ENCODE data around the gene CRY2. TPM values are rescaled to one million over a fixed set of nuclear protein-coding genes. Genes with fewer than 3 reads are reported as not detected.

CRY2 gene
- total and polyA plus RNA-seq, 7 experiments from 2014 or later: 26.9 to 202 (median 66.0) TPM

DNA sequence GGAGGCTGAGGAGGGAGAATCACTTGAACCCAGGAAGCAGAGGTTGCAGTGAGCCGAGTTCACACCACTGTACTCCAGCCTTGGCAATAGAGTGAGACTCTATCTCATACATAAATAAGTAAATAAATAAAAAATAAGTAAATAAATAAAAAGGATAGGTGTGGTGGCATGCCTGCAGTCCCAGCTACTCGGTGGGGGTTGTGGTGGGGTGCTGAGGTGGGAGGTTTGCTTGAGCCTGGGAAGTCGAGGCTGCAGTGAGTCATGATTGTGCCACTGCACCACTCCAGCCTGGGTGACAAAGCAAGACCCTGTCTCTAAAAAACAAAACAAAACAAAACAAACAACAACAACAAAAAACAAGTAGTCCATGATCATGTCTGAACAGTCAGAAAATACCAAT lies 78.3 kb downstream of the CRY2 start:
- no peak for ATAC-seq
- H3K4me1 Mint-ChIP-seq: peaks cover 20 to 32% (median 29%) of the 10 kb centered on the region in 7 donors
- no peak overlapping the region for H3K27ac Mint-ChIP-seq
- peaks cover 0 to 4% (median 0%) of the 10 kb centered on the region in 5 donors for H3K36me3 Mint-ChIP-seq
- Histone ChIP-seq H3K27ac (ENCODE audit: low read depth, low read length) (no peak overlapping the region), H3K4me3 (ENCODE audit: low read length) (no peak overlapping the region), H3K27me3 (ENCODE audit: control insufficient read depth in 2 of 2, insufficient read depth in 2 of 2, low read length in 2 of 2) (no peaks in the 10 kb centered on the region), H3K9me3 (ENCODE audit: control insufficient read depth in 2 of 3, low read length in 3 of 3) (no peaks in the 10 kb centered on the region), H3K4me1 (ENCODE audit: control insufficient read depth in 2 of 2, insufficient read depth in 2 of 2, low read length in 2 of 2) (peaks cover 12 to 21% of the 10 kb centered on the region in 2 donors), H3K36me3 (ENCODE audit: control insufficient read depth in 2 of 3, insufficient read depth in 3 of 3, low read length in 3 of 3) (no peaks in the 10 kb centered on the region)
- POLR2A ChIA-PET: no interaction called here
- no peaks in the 10 kb centered on the region for H3K9me3 Mint-ChIP-seq
- CTCF ChIA-PET: no interaction called here
- H3K4me3 Mint-ChIP-seq: peak overlapping the region in 1 of 10 donors; percentile 20
- H3K27me3 Mint-ChIP-seq: peaks cover 0 to 29% (median 4%) of the 10 kb centered on the region in 5 donors
- intact Hi-C loops (cut with micrococcal nuclease): no loop called here
- no peak for DNase-seq

DNA sequence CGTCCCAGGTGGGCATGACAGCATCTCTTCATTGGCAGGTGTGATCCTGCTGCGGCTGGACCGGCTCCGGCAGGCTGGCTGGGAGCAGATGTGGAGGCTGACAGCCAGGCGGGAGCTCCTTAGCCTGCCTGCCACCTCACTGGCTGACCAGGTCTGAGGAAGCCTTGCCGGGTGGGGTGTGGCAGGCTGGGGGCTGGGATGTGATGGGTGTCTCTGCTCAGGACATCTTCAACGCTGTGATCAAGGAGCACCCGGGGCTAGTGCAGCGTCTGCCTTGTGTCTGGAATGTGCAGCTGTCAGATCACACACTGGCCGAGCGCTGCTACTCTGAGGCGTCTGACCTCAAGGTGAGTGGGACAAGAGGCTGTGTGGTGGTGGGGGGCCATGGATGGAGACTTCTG lies 78.7 kb downstream of the CRY2 start:
- Histone ChIP-seq H3K4me1 (ENCODE audit: control insufficient read depth in 2 of 2, insufficient read depth in 2 of 2, low read length in 2 of 2) (peaks cover 17 to 24% of the 10 kb centered on the region in 2 donors), H3K9me3 (ENCODE audit: control insufficient read depth in 2 of 3, low read length in 3 of 3) (no peaks in the 10 kb centered on the region), H3K4me3 (ENCODE audit: low read length) (no peak overlapping the region), H3K27me3 (ENCODE audit: control insufficient read depth in 2 of 2, insufficient read depth in 2 of 2, low read length in 2 of 2) (no peaks in the 10 kb centered on the region), H3K27ac (ENCODE audit: low read depth, low read length) (no peak overlapping the region), H3K36me3 (ENCODE audit: control insufficient read depth in 2 of 3, insufficient read depth in 3 of 3, low read length in 3 of 3) (no peaks in the 10 kb centered on the region)
- intact Hi-C loops (cut with micrococcal nuclease): no loop called here
- POLR2A ChIA-PET: interaction anchor here (1.2 kb wide), 1 partner anchor 8 kb away, joined by 4 read pairs; no protein-coding TSS in a partner anchor
- DNase-seq (no peak), ATAC-seq (no peak)
- Mint-ChIP-seq H3K27me3 (peaks cover 0 to 25% (median 4%) of the 10 kb centered on the region in 5 donors), H3K4me3 (peak overlapping the region in 1 of 10 donors; percentile 20), H3K9me3 (no peaks in the 10 kb centered on the region), H3K4me1 (peaks cover 24 to 36% (median 31%) of the 10 kb centered on the region in 7 donors), H3K36me3 (peaks cover 0 to 4% (median 0%) of the 10 kb centered on the region in 5 donors), H3K27ac (peak overlapping the region in 1 of 9 donors; percentile 28)
- CTCF ChIA-PET: no interaction called here

DNA sequence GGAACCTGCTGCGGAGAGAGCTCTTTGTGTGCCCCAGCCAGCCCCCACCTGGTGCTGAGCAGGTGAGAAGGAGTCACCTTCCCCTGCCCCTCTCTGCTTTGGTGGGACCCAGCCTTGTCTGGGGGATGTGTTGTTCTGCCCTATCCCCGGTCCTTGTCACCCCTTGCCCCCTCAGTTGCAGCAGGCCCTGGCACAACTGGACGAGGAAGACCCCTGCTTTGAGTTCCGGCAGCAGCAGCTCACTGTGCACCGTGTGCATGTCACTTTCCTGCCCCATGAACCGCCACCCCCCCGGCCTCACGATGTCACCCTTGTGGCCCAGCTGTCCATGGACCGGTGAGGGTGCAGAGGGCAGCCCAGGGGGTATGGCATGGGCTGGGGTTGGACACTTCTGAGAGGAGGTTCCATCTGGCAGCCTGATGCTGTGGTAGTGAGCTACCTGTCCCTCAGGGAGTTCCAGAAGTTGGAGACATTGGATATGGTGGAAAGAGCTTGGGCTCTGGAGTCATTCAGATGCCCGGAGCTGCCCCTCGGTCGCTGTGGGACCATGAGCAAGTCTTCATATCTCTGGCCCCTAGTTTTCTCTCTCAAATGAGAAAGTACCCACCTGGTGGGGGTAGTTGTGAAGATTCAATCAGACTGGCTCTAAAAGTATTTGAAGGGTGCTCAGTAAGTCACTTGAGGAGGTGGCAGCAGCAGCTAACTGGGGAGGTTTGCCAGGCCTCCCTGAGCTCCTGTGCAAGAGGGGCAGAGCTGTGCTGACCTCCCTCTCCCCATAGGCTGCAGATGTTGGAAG lies 79.5 kb downstream of the CRY2 start:
- no peaks in the 10 kb centered on the region for H3K9me3 Mint-ChIP-seq

DNA sequence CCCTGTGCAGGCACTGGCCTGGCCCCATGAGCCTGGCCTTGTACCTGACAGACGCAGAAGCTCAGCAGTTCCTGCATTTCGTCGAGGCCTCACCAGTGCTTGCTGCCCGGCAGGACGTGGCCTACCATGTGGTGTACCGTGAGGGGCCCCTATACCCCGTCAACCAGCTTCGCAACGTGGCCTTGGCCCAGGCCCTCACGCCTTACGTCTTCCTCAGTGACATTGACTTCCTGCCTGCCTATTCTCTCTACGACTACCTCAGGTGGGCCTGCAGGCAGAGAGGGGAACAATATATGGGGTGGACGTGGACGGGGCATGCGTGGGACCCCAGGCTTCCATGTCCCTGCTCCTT lies 80.0 kb downstream of the CRY2 start:
- Histone ChIP-seq H3K27ac (ENCODE audit: low read depth, low read length) (no peak overlapping the region), H3K9me3 (ENCODE audit: control insufficient read depth in 2 of 3, low read length in 3 of 3) (no peaks in the 10 kb centered on the region), H3K4me3 (ENCODE audit: low read length) (no peak overlapping the region), H3K36me3 (ENCODE audit: control insufficient read depth in 2 of 3, insufficient read depth in 3 of 3, low read length in 3 of 3) (peaks cover 0 to 8% (median 2%) of the 10 kb centered on the region in 3 experiments), H3K27me3 (ENCODE audit: control insufficient read depth in 2 of 2, insufficient read depth in 2 of 2, low read length in 2 of 2) (no peaks in the 10 kb centered on the region), H3K4me1 (ENCODE audit: control insufficient read depth in 2 of 2, insufficient read depth in 2 of 2, low read length in 2 of 2) (peaks cover 27 to 32% of the 10 kb centered on the region in 2 donors)
- Mint-ChIP-seq H3K27me3 (peaks cover 0 to 16% (median 0%) of the 10 kb centered on the region in 5 donors), H3K4me1 (peaks cover 28 to 41% (median 30%) of the 10 kb centered on the region in 7 donors), H3K36me3 (peaks cover 0 to 8% (median 0%) of the 10 kb centered on the region in 5 donors), H3K9me3 (no peaks in the 10 kb centered on the region), H3K27ac (peak overlapping the region in 2 of 9 donors; percentile 5 to 56), H3K4me3 (no peak overlapping the region)
- POLR2A ChIA-PET: interaction anchor here (1.2 kb wide), 1 partner anchor 9 kb away, joined by 4 read pairs; no protein-coding TSS in a partner anchor
- CTCF ChIA-PET: interaction anchor here (0.9 kb wide), 1 partner anchor 9 kb away, joined by 3 read pairs; no protein-coding TSS in a partner anchor
- no peak for DNase-seq
- intact Hi-C loops (cut with micrococcal nuclease): no loop called here
- ATAC-seq: no peak

More for the DNA sequence above, 79.5 kb downstream of the CRY2 start:
- DNase-seq (no peak), ATAC-seq (no peak)
- H3K36me3 ChIP-seq (ENCODE audit: control insufficient read depth in 2 of 3, insufficient read depth in 3 of 3, low read length in 3 of 3): peaks cover 0 to 2% (median 0%) of the 10 kb centered on the region in 3 experiments
- peaks cover 0 to 17% (median 0%) of the 10 kb centered on the region in 5 donors for H3K27me3 Mint-ChIP-seq
- H3K27ac ChIP-seq (ENCODE audit: low read depth, low read length): no peak overlapping the region
- intact Hi-C loops (cut with micrococcal nuclease): no loop called here
- no peaks in the 10 kb centered on the region for H3K27me3 ChIP-seq (ENCODE audit: control insufficient read depth in 2 of 2, insufficient read depth in 2 of 2, low read length in 2 of 2)
- H3K36me3 Mint-ChIP-seq: peaks cover 0 to 8% (median 0%) of the 10 kb centered on the region in 5 donors
- peaks cover 24 to 31% of the 10 kb centered on the region in 2 donors for H3K4me1 ChIP-seq (ENCODE audit: control insufficient read depth in 2 of 2, insufficient read depth in 2 of 2, low read length in 2 of 2)
- no peak overlapping the region for H3K4me3 ChIP-seq (ENCODE audit: low read length)
- POLR2A ChIA-PET: interaction anchor here (1.2 kb wide), 1 partner anchor 9 kb away, joined by 4 read pairs; no protein-coding TSS in a partner anchor
- H3K9me3 ChIP-seq (ENCODE audit: control insufficient read depth in 2 of 3, low read length in 3 of 3): no peaks in the 10 kb centered on the region
- CTCF ChIA-PET: interaction anchor here (0.9 kb wide), 1 partner anchor 8 kb away, joined by 3 read pairs; no protein-coding TSS in a partner anchor
- peak overlapping the region in 1 of 9 donors; percentile 12 for H3K27ac Mint-ChIP-seq
- peaks cover 28 to 38% (median 30%) of the 10 kb centered on the region in 7 donors for H3K4me1 Mint-ChIP-seq
- H3K4me3 Mint-ChIP-seq: no peak overlapping the region

DNA sequence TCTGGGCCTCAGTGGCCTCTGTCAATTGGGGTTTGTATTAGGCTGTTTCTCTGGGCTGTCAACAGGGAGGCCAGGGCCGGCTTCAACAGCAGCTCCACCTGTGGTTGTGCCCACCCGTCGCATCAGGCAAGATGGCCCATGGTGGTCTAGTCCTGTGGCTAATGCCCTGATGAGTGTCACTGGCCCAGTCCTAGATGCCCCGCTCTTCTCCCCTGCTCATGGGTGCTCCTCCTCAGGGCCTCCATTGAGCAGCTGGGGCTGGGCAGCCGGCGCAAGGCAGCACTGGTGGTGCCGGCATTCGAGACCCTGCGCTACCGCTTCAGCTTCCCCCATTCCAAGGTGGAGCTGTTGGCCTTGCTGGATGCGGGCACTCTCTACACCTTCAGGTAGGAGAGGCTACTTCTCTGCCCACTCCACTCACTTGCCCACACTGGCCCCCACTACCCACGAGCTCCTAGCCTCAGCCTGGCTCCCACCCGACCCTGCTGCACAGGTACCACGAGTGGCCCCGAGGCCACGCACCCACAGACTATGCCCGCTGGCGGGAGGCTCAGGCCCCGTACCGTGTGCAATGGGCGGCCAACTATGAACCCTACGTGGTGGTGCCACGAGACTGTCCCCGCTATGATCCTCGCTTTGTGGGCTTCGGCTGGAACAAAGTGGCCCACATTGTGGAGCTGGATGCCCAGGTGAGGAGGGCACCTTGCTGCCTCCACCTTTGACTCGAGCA lies 80.6 kb downstream of the CRY2 start:
- no peak for ATAC-seq
- CTCF ChIA-PET: no interaction called here
- peaks cover 27 to 32% of the 10 kb centered on the region in 2 donors for H3K4me1 ChIP-seq (ENCODE audit: control insufficient read depth in 2 of 2, insufficient read depth in 2 of 2, low read length in 2 of 2)
- H3K27me3 ChIP-seq (ENCODE audit: control insufficient read depth in 2 of 2, insufficient read depth in 2 of 2, low read length in 2 of 2): no peaks in the 10 kb centered on the region
- H3K4me3 ChIP-seq (ENCODE audit: low read length): no peak overlapping the region
- Mint-ChIP-seq H3K9me3 (no peaks in the 10 kb centered on the region), H3K27ac (peak overlapping the region in 3 of 9 donors; percentile 5 to 56 (median 8)), H3K4me3 (no peak overlapping the region), H3K36me3 (peaks cover 0 to 8% (median 0%) of the 10 kb centered on the region in 5 donors), H3K27me3 (peaks cover 0 to 16% (median 0%) of the 10 kb centered on the region in 5 donors), H3K4me1 (peaks cover 28 to 46% (median 30%) of the 10 kb centered on the region in 7 donors)
- no peaks in the 10 kb centered on the region for H3K9me3 ChIP-seq (ENCODE audit: control insufficient read depth in 2 of 3, low read length in 3 of 3)
- intact Hi-C loops (cut with micrococcal nuclease): no loop called here
- peaks cover 0 to 9% (median 5%) of the 10 kb centered on the region in 3 experiments for H3K36me3 ChIP-seq (ENCODE audit: control insufficient read depth in 2 of 3, insufficient read depth in 3 of 3, low read length in 3 of 3)
- DNase-seq: no peak
- POLR2A ChIA-PET: interaction anchor here (4.1 kb wide), 1 partner anchor 9 kb away, joined by 26 read pairs; the partner anchor contains the start of gene PEX16
- H3K27ac ChIP-seq (ENCODE audit: low read depth, low read length): no peak overlapping the region

DNA sequence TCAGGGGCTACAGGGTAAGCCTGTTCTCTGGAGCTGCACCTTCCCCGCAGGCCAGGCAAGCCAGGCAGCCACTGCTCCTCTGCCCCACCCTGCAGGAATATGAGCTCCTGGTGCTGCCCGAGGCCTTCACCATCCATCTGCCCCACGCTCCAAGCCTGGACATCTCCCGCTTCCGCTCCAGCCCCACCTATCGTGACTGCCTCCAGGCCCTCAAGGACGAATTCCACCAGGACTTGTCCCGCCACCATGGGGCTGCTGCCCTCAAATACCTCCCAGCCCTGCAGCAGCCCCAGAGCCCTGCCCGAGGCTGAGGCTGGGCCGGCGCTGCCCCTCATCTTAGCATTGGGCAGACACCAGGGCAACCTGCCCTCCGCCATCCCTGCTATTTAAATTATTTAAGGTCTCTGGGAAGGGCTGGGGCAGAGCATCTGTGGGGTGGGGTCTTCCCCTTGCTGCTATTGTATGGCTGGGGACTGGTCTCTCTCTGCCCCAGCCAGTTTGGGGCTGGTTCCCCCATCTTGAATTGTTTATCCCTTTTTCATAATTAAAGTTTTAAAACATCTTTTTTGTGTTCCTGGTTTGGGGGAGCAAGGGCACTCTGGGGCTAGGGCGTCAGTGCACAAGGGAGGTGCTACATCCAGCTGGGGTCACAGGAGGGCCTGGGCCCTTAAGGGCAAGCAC lies 81.4 kb downstream of the CRY2 start:
- ATAC-seq (no peak), DNase-seq (no peak)
- Histone ChIP-seq H3K4me1 (ENCODE audit: control insufficient read depth in 2 of 2, insufficient read depth in 2 of 2, low read length in 2 of 2) (peaks cover 27 to 32% of the 10 kb centered on the region in 2 donors), H3K27ac (ENCODE audit: low read depth, low read length) (no peak overlapping the region), H3K36me3 (ENCODE audit: control insufficient read depth in 2 of 3, insufficient read depth in 3 of 3, low read length in 3 of 3) (peaks cover 0 to 17% (median 6%) of the 10 kb centered on the region in 3 experiments), H3K27me3 (ENCODE audit: control insufficient read depth in 2 of 2, insufficient read depth in 2 of 2, low read length in 2 of 2) (no peaks in the 10 kb centered on the region), H3K4me3 (ENCODE audit: low read length) (no peak overlapping the region), H3K9me3 (ENCODE audit: control insufficient read depth in 2 of 3, low read length in 3 of 3) (no peaks in the 10 kb centered on the region)
- ChIA-PET POLR2A (interaction anchor here (4.1 kb wide), 1 partner anchor 10 kb away, joined by 26 read pairs; the partner anchor contains the start of gene PEX16), CTCF (no interaction called here)
- H3K4me3 Mint-ChIP-seq: no peak overlapping the region
- H3K27ac Mint-ChIP-seq: peak overlapping the region in 2 of 9 donors; percentile 8 to 46
- H3K27me3 Mint-ChIP-seq: peaks cover 0 to 11% (median 0%) of the 10 kb centered on the region in 5 donors
- H3K36me3 Mint-ChIP-seq: peaks cover 0 to 8% (median 0%) of the 10 kb centered on the region in 5 donors
- no peaks in the 10 kb centered on the region for H3K9me3 Mint-ChIP-seq
- intact Hi-C loops (cut with micrococcal nuclease): no loop called here
- H3K4me1 Mint-ChIP-seq: peaks cover 25 to 46% (median 30%) of the 10 kb centered on the region in 7 donors

Data from naive thymus-derived CD4-positive, alpha-beta T cell (primary cell).